Choroid plexus epithelial cell (primary cell): ENCODE data around the gene OR2T34.

ENCODE experiments used
- DNase-seq: peaks from one replicate; pipeline ENCODE4 v3.0.0-alpha.2; 2010; ENCODE audit warnings: low read depth
- H3K4me3 ChIP-seq: 2 replicates; pipeline ENCODE4 v1.5.1; 2011; ENCODE audit warnings: low read depth, mild to moderate bottlenecking, control low read depth, low read length, moderate library complexity
- TF ChIP-seq, protein P1 (sequence below): conservative IDR thresholded peaks from 2 replicates; pipeline ENCODE4 v1.5.1; 2011; ENCODE audit warnings: low read depth, mild to moderate bottlenecking, control low read depth, inconsistent platforms, low read length, moderate library complexity

Gene OR2T34

DNA sequence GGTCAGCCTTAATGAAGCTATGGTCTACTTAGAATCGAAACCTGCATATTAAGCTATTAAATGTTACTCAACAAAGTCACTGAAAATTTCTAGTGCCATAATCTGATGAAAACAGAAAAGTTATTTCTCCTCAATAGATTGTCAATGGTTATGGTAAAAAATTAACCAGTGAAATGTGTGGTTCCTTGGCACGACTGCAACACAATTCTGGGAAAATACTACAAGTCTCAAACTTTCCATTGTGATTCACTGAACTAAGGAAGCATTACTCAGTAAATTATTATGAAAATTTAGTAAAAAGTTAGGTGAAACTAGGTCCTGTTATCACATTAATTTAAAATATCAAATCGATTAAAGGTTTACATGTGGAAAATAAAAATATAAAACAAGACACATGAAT is 35.7 kb upstream of the OR2T34 start:
- H3K4me3 ChIP-seq = no peak overlapping the region
- TF ChIP-seq, protein P1, sequence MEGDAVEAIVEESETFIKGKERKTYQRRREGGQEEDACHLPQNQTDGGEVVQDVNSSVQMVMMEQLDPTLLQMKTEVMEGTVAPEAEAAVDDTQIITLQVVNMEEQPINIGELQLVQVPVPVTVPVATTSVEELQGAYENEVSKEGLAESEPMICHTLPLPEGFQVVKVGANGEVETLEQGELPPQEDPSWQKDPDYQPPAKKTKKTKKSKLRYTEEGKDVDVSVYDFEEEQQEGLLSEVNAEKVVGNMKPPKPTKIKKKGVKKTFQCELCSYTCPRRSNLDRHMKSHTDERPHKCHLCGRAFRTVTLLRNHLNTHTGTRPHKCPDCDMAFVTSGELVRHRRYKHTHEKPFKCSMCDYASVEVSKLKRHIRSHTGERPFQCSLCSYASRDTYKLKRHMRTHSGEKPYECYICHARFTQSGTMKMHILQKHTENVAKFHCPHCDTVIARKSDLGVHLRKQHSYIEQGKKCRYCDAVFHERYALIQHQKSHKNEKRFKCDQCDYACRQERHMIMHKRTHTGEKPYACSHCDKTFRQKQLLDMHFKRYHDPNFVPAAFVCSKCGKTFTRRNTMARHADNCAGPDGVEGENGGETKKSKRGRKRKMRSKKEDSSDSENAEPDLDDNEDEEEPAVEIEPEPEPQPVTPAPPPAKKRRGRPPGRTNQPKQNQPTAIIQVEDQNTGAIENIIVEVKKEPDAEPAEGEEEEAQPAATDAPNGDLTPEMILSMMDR = no peak
- DNase-seq = no peak

DNA sequence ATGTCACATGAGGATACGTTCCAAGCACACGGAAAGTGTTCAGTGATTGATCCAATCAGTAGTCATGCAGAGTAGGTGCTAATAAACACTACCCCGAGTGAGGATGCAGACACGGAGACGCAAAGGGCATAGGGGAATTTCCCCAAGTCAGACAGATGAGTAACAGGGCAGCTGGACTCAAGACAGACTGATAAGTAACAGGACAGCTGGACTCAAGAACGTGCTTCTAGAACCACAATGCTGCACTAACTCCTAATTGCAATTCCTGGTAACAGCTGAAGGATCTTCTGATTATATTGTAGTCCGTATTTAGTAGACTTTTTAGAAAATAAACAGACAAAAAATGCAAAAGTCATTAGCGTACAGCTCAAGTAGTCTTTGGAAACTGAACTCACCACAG is 24.8 kb upstream of the OR2T34 start:
- no peak overlapping the region for H3K4me3 ChIP-seq
- no peak for DNase-seq

DNA sequence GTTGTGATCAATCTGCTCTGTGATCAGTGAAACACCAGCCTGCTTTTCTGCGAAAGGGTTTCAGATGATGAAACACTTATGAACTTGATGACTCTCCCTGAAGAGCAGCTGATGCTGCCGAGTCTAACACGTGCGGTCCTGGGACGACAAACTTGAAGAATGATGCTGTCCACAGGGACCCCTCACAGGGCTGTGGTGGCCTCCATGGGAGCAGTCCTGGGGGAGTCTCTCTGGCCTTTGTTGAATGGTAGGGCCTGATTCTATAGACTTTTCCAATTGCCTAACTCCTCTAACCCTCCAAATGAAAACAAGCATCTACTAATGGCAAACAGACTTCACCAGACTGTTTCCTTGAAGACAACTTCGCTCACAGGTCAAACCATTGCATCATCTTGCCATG is 23.0 kb upstream of the OR2T34 start, which contains the start of gene OR2T10:
OR2T10 (minus strand) TSS at position 112 of the 400 bp plus-strand sequence. CDS start 3,932 bp downstream, outside the sequence.
- no peak for DNase-seq
- no peak within 1 kb of the TSS for H3K4me3 ChIP-seq
- TF ChIP-seq, protein P1 = no peak

More for the DNA sequence above, 24.8 kb upstream of the OR2T34 start:
- TF ChIP-seq, protein P1 = no peak

DNA sequence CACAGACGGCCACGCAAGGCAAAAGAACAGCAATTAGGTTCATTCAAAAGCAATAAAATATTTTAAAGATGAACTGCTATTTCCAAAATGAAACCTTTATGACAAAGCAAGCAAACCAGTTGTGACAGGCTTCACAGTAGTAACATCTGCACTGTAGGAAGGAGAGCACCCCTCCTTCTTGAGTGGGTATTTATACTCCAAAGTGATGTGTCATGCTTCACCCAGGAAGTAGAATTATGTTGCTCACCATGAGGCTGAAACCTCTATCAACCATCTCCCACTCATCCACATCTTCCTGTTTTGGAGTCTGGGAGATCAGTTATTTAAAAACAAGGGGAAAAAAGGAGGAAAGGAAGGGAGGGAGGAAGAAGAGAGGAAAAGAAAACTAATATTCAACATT is 22.1 kb upstream of the OR2T34 start:
- TF ChIP-seq, protein P1 = no peak
- no peak overlapping the region for H3K4me3 ChIP-seq
- no peak for DNase-seq

DNA sequence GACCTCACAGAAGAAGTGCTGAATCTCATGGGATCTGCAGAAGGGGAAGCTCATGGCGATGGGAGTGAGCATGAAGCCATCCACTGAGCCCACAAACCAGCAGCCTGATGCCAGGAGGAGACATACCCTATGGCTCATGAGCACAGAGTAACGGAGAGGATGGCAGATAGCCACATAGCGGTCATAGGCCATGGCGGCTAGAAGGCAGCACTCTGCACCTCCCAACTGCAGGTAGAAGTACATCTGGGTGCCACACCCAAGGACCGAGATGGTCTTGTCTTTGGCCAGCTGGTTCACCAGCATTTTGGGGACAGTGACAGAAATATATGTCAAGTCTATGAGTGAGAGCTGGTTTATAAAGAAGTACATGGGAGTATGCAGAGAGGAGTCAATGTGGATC is 18.7 kb upstream of the OR2T34 start:
- TF ChIP-seq, protein P1 = no peak
- no peak overlapping the region for H3K4me3 ChIP-seq
- DNase-seq = no peak

DNA sequence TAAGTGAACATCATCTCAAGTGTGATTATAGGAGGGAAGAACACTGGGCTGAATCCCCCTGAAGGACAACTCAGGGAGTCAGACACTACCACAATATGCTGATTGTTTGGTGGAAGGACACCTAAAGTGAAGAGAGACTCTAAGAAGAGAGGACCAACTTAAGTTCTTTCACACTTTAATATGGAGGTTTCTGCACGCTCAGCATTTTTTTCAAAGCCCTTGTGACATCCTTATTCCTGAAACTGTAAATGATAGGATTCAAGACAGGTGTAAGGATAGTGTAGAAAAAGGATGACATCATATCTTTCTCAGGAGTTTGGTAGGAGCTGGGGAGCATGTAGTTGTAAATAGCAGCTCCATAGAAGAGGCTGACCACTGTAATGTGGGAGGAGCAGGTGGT is 18.1 kb upstream of the OR2T34 start:
- DNase-seq = no peak
- H3K4me3 ChIP-seq = no peak overlapping the region
- TF ChIP-seq, protein P1 = no peak

DNA sequence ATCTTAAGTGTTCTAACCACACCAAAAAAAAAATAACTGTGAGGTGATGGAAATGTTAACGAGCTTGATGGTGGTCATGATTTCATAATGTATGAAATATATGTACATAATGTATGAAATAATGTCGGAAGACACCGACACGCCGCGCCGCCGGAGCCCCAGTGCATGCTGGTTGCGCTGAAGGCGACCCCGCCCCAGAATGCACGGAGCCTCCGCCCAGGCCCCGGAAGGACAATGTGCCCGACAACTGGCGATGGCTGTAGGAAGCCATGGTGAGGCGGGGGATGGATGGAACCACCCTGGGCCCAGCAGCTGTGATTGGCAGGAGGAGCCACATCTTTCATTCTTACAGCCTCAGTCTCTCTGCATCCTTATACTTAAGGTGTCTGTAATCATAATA is 15.5 kb upstream of the OR2T34 start:
- no peak for DNase-seq
- H3K4me3 ChIP-seq = no peak overlapping the region
- TF ChIP-seq, protein P1 = no peak
